Middle frontal gyrus (tissue), 1 donor: Measurements from ENCODE around the gene FASN.

Experiments used
- DNase-seq: peaks from one replicate; pipeline ENCODE4 v3.0.0-alpha.2; 2015; ENCODE audit warnings: low spot score; ENCODE audit errors: extremely low spot score

The FASN gene

DNA sequence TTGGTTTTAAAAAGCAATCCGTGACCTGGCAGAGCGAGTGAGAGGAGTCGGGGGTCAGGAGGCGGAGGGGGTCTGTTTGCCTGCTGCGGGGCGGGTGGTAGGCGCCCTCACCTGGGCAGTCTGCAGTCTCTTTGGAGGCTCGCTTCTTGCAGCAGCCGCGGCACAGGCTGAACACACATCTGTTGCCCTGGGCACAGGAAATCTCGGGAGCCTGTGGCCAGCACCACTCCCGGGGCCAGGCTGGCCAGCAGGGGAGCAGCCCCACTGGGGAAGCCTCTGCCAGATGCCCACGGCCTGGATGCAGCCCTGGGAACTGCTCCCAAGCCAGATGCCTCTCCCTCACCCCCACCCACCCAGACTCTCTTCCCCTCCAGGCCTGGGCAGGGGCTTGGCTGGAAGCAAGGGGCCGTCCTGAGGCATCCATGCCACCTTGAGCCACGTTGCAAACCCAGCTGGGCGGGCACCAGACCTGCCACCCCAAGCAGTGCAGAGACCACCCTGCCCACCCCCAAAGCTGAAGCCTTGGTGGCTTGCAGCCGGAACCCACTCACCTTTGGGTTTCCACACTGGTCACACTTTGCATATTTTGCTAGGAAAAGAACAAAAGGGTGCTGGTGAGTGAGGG, 39.7 kb downstream of the FASN start:
- no peak for DNase-seq

GRCh38 chr17:82056729-82057621, 41.1 kb downstream of the FASN start:
- no peak for DNase-seq

DNA sequence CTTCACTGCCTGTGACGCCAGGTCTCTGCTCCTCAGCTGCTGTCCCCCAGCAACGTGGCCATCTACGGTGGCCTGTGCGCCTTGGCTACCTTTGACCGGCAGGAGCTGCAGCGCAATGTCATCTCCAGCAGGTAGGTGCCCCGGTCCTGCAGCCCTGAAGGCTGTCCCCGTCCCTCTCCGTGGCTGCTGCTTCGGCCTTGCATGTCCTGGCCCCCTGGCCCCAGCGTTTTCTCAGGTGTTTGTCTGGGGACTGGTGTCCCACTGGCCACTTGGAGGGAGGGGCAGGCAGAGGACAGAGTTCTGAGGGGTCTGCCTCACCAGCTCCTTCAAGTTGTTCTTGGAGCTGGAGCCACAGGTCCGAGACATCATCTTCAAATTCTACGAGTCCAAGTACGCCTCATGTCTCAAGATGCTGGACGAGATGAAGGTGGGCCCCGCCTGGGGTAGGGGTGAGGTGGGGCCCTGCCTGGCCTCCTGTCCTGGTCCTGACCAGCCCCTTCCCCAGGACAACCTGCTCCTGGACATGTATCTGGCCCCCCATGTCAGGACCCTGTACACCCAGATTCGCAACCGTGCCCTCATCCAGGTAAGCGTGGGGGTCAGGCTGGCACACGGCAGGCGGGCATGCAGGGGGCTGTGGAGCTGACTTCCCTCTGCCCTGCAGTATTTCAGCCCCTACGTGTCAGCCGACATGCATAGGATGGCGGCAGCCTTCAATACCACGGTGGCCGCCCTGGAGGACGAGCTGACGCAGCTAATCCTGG, 41.9 kb downstream of the FASN start:
- DNase-seq, result no peak

GRCh38 chr17:82055023-82055964, 42.7 kb downstream of the FASN start:
- no peak for DNase-seq

DNA sequence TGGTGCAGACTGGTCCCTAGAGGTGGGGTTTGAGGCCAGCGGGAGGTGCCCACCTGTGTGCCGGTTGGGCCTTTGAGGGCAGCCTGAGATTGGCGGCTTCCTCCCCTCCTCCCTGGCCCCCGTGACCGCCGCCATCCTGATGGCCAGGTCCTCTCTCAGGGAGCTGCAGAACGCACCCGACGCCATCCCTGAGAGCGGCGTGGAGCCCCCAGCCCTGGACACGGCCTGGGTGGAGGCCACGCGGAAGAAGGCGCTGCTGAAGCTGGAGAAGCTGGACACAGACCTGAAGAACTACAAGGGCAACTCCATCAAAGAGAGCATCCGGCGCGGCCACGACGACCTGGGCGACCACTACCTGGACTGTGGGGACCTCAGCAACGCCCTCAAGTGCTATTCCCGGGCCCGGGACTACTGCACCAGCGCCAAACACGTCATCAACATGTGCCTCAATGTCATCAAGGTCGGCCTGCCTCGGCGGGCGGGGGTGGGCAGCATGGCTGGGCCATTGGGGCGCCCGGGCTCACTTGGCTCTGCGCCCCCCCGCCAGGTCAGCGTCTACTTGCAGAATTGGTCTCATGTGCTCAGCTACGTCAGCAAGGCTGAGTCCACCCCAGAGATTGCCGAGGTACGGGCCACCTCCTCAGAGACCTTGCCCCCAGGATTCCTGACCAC, 43.5 kb downstream of the FASN start:
- no peak for DNase-seq

DNA sequence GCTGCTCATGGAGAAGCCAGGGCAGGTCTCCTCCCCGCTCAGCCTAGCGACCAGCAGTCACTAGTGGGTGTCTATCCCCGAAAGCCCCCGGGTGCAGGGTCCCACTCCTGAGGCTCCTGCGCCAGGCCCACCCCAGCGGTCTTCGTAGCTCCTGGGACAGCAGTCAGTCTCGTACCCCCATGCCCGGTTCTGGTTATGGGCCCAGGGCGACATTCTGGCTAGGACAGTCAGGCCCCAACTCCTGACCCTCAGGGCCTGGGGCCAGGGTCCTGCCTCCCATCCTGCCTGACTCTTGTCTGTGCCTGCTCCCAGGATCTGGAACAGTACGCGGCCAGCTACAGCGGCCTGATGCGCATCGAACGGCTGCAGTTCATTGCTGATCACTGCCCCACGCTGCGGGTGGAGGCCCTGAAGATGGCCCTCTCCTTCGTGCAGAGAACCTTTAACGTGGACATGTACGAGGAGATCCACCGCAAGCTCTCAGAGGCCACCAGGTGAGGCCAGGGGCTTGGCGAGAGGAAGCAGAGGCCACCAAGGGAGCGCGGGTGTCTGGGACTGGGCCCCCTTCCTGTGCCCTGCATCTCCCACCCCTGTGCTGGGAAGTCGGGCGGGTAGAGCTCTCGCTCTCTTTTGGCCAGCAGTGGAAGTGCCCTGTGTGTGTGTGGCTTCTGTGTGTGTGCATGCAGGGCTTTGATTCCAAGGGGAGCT, 44.3 kb downstream of the FASN start:
- DNase-seq, result no peak

DNA sequence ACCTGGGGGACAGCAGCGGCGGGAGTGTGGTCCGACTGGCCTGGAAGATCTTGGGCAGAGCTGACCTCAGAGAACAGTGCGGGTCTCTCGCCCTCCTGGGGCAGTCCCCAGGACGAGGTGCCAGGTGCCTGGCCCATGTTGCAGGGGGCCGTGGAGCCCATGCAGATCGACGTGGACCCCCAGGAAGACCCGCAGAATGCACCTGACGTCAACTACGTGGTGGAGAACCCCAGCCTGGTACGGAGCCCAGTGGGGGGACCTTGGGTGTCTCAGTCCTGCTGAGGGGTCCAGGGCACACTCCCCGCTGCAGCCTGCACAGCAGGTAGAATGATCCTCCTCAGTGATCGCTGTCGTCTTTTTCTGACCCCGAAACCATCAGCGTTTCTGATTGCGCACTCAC, 44.9 kb downstream of the FASN start:
- DNase-seq, result no peak

DNA sequence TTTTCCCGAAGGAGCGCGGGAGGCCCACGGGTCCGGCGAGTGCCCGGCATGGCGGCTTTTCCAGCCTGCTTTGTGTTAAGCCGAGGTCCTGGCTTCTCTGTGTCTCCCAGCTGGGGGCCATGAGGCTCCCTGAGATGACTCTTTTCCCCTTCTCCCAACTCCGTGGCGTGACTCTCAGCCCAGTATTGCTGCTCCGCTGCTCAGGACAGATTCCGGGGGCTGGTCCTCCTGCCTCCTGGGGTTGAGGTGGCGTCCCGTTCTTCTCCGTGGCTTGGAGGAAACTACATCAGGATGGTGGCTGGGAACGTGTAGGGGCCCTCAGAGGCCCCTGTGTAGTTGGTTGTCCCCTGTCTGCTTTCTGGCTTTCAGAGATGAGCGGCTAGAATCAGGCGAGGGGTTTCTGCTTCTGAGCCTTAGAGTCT, 45.4 kb downstream of the FASN start:
- DNase-seq, result no peak

DNA sequence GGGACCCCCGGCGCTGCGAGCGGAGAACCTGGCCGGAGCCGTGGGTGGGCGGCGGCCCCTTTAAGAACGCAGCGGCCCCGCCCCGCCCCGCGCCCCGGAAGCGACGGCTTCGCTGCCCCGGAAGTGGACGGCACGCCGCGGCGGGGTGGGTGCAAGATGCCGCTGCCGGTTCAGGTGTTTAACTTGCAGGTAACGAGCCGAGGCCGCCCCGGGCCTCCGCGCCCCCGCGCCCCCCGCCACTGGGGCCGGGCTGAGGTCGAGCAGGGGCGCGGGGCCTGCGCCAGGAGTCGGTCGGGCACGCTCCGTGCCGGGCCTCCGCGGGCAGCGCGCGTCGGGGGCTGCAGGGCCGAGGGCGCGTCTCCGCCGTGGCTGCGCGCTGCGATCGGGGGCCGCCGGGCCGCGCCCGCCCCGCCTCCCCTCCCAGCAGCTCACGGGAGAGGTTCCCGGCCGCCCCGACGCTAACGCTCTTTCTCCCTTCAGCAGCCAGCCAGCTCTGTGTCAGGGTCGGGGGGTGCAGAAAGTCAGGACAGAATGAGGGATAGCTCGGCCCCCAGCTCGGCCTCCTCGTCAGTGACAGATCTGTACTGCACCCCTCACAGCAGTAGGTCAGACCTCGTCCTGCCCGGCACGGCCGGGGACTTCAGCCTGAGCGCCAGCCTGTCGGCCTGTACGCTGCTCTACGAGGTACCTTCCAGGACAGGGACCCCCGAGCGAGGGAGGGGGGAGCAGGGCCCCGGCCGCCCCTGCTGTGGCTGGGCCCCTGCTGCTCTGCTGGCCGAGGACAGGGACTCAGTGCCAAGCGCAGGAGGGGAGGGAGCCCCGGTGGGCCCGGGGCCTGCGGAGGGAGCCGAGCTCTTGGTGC, 46.0 kb downstream of the FASN start, which contains the start of the genes GPS1 and RFNG:
TSS of gene GPS1 (plus strand) at position 123 of the 862 bp plus-strand sequence. CDS start at position 157, 34 bp downstream.
TSS of gene RFNG (minus strand) at position 36 of the 862 bp plus-strand sequence. CDS start 45 bp downstream, outside the sequence.
- DNase-seq, result peak; percentile 32

- DNase-seq, result no peak
Measured at GRCh38 chr17:82050761-82051641, 47.0 kb downstream of the FASN start.

GRCh38 chr17:82050152-82050760, 47.8 kb downstream of the FASN start:
- DNase-seq, result no peak

DNA sequence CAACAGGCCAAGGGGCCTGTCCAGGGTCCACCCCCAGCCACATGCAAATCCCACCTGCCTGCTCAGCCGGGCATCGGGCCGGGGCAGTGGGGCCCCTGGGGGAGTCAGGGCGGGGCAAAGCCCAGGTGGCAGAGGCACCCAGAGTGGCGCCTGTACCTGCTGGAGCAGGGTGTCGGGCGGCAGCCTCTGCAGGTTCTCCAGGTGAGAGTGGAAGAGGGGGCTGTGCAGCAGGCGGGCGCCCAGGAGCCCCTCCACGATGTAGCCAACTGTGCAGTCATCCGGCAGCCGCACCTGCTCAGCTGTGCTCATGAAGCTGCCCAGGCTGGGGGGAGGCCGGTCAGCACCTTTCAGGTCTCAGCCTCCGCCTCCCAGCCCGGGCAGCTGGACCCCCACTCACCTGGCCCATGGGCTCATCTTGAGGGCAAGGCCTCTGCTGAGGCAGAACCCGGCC, 48.5 kb downstream of the FASN start:
- DNase-seq, result no peak

DNA sequence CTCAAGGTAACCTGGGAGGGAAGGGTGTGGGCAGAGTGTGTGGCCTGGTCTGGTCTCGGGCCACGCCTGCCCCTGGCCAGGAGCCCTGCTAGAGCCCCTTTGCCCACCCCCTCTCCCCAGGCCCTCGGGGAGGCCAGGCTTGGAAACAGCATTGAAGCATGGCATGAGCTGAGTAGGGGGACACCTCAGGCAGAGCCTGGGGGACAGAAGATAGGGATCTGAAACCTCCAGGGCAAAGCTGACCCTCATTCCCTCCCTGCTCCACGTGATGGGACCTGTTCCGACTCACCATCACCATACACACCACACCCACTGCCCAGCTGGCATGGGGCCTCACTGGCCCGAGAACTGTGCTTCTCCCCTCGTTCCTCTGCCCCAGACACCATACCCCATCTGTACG, 48.9 kb downstream of the FASN start:
- no peak for DNase-seq

DNA sequence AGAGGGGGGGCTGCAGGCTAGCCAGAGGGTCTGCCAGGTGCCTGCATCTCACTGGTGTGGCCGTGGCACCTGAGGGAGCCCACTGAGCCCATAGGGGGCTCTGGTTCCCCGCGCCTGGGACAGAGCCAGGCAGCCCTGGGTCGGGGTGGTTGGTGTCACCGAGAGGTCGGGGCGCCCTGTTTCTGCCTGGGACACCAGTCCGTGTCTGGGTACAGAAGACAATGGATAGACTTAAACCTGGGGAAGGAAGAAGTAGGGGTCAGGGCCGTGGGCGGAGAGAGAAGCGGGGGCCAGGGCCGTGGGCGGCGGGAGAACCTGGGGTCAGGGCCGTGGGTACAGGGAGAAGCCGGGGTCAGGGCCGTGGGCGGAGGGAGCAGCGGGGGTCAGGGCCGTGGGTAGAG, 49.5 kb downstream of the FASN start:
- no peak for DNase-seq

DNA sequence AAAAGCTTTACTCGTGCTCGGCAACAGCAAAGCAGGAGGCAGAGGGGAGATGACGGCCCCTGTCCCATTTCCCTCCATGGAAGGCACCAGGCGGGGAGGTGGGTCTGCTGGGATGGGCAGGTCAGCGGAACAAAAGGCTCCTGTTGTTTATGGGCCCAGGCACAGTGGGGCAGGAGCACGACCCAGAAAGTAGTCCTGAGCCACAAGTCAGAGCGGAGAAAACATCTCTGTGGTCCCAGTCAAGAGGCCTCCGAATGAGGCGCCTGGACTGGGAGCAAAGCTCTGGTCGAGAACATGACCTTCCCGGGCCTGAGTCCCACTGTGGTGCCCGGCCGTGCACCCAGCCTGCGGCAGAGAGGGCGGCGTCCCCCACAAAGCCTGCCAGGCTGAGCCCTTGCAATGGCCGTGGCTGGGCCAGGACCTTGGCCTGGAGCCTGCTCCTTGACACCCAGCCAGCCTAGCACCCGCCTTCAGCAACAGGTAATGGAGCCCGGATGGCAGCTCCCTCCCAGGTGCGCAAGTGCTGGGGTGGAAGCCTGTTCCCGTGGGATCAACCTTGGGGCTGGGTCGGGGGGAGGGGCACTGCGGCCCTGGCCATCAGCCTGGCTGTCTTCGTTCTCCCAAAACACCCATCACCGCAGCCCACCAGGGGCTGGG, 50.0 kb downstream of the FASN start:
- DNase-seq, result no peak

DNA sequence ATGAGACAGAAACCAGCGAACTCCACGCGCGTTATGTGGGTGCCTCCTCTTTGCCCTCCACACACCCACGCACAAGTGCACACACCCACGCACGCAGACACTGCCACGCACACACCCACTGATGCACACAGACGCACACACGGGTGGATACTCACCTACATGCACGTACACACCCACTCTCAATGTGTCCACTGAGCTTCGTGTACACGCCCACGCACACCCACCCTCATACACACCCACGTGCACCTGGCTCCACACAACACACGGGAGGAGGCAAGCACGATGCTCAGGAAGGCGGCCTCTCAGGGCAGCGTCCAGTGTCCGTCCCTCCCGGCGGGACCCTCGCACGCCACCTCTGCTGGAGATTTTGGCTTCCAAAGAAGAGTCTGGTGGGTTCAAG, 50.7 kb downstream of the FASN start:
- DNase-seq, result no peak

DNA sequence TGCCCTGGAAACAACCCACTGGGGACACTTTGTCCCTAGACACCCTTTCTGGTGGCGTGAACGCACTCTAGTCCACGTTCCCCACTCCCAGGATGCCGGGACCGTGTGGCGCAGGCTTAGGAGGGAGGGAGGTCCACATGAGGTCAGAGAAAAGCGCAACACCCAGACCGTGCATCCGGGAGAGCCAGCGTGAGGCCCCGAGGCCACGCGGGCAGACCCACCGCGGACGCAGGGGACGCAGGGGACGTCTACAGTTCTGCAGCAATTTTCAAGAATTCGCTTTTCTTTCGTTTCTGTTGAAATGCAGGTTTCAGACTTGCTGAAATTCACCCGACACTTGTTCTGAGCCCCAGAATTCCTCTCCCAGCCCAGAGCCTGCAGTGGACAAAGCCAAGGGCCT, 51.1 kb downstream of the FASN start:
- no peak for DNase-seq
